Thymus (tissue), 11 donors: ENCODE measurements around the gene MYO10. TPM values are rescaled to one million over a fixed set of nuclear protein-coding genes. Genes with fewer than 3 reads are reported as not detected.
A peak's percentile ranks its signal among the peaks of the same experiment; 100 is the strongest.

Experiments used
- DNase-seq, 9 donors: peaks; one replicate each; pipeline ENCODE4 v3.0.0-alpha.2; 2013; ENCODE audit warnings: low spot score in 9 of 9, low read depth in 6 of 9, missing footprints in 1 of 9
- H3K27ac ChIP-seq, 2 donors: one replicate each; pipeline ENCODE4 v1.5.1; 2013; ENCODE audit warnings: control low read depth in 1 of 2, low read depth in 1 of 2, low read length in 1 of 2, mild to moderate bottlenecking in 1 of 2, moderate library complexity in 1 of 2
- H3K27me3 ChIP-seq, 2 donors: one replicate each; pipeline ENCODE4 v1.5.1; 2013; ENCODE audit warnings: low read length in 1 of 2; ENCODE audit not compliant: control insufficient read depth in 2 of 2, insufficient read depth in 1 of 2
- H3K36me3 ChIP-seq, 2 donors: one replicate each; pipeline ENCODE4 v1.5.1; 2013; ENCODE audit warnings: low read length in 1 of 2, mild to moderate bottlenecking in 1 of 2, moderate library complexity in 1 of 2; ENCODE audit not compliant: control insufficient read depth in 2 of 2, insufficient read depth in 2 of 2
- H3K4me1 ChIP-seq, 2 donors: one replicate each; pipeline ENCODE4 v1.5.1; 2013; ENCODE audit warnings: low read length in 2 of 2; ENCODE audit not compliant: control insufficient read depth in 2 of 2, insufficient read depth in 2 of 2
- H3K4me3 ChIP-seq, 2 donors: one replicate each; pipeline ENCODE4 v1.5.1; 2013; ENCODE audit warnings: low read length in 2 of 2, control low read depth in 1 of 2, mild to moderate bottlenecking in 1 of 2
- H3K9me3 ChIP-seq, 2 donors: one replicate each; pipeline ENCODE4 v1.5.1; 2013; ENCODE audit warnings: low read length in 1 of 2, mild to moderate bottlenecking in 1 of 2; ENCODE audit not compliant: control insufficient read depth in 2 of 2, insufficient read depth in 1 of 2
- WGBS: extraction: QIAGEN DNeasy Blood & Tissue Kit; methylation state at CpG from one replicate; pipeline ENCODE4 v1.1.7; 2013; 5-methylcytosine and 5-hydroxymethylcytosine counted together
- polyA plus RNA-seq: library from polyadenylated mRNA; stranded (reverse); fragments of 200-250 nt; gene quantifications from one replicate; pipeline ENCODE4 v1.2.3, GENCODE V29; 2013
- total RNA-seq: library from RNA; stranded (reverse); fragments of 120-200 nt; gene quantifications from one replicate; pipeline ENCODE4 v1.2.4, GENCODE V29; 2013
- donor health status: healthy.

Gene MYO10
- total and polyA plus RNA-seq, 2 donors, result 4.3 to 6.0 TPM

DNA sequence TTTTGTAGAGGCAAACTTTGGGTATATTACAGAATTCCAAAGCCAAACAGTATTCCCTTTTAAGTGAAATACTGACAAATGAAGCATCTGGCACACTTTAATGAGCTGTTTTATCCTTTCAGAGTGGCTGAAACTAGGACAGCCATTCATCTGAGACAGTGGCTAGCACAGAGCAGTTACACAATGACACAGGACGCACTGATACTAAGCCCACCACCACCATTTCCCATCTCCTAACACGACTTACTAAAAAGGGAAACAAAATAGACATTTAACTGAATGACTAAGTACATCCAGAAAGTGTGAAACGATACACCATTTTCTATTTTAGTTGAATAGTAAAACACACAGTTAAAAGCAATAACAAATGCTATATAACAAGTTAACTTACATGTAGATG lies 198.9 kb downstream of the MYO10 start:
- no peak for DNase-seq
- Histone ChIP-seq H3K9me3 (no peaks in the 10 kb centered on the region), H3K4me3 (no peak overlapping the region), H3K36me3 (no peaks in the 10 kb centered on the region), H3K27ac (no peak overlapping the region), H3K27me3 (peaks cover 0 to 22% of the 10 kb centered on the region in 2 donors), H3K4me1 (peaks cover 0 to 2% of the 10 kb centered on the region in 2 donors)
- 68% methylated on average over 3 of the region's 3 CpGs for WGBS

DNA sequence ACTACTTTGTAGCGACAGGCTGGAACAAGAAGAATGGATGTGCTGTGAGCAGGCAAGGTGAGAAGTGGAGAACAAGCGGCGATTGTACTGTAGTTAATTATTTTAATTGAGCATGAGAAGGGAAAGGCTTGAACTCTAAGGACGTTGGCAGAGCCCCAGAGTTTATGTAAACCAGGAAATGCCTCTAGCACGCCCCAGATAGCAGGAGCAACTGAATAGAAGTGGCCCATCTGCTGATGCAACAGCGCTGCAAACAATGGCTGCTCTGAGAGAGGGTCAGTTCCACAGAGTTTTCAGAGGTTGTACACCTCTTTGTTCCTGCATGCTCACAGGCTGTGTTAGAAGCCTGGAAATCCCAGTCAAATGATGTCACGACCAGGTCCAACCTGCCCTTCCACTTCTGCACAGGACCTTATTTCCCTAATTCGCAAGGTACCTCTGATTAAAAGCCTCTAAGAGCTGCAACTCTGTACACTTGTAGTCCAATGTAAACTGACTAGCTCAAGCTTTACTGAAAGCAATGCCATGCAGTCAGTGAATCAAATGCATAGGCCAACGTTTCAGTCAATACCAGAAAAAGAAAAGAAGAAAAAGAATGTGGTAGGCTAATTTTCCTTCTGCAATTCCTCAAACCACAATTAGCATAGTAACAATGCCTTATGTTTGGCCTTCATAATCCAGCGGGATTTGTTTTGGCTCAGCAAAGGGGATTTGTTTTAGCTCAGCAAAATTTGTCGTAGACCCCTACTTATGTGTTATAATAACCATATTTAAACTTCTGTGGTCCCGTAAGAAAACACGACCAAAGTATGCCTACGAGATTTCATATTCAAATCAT lies 199.7 kb downstream of the MYO10 start:
- Histone ChIP-seq H3K27me3 (peaks cover 0 to 22% of the 10 kb centered on the region in 2 donors), H3K4me1 (peaks cover 0 to 2% of the 10 kb centered on the region in 2 donors), H3K36me3 (no peaks in the 10 kb centered on the region), H3K27ac (peak overlapping the region in 1 of 2 donors; percentile 57), H3K9me3 (no peaks in the 10 kb centered on the region), H3K4me3 (no peak overlapping the region)
- no peak for DNase-seq
- WGBS, result 83% methylated on average over 14 of the region's 14 CpGs

DNA sequence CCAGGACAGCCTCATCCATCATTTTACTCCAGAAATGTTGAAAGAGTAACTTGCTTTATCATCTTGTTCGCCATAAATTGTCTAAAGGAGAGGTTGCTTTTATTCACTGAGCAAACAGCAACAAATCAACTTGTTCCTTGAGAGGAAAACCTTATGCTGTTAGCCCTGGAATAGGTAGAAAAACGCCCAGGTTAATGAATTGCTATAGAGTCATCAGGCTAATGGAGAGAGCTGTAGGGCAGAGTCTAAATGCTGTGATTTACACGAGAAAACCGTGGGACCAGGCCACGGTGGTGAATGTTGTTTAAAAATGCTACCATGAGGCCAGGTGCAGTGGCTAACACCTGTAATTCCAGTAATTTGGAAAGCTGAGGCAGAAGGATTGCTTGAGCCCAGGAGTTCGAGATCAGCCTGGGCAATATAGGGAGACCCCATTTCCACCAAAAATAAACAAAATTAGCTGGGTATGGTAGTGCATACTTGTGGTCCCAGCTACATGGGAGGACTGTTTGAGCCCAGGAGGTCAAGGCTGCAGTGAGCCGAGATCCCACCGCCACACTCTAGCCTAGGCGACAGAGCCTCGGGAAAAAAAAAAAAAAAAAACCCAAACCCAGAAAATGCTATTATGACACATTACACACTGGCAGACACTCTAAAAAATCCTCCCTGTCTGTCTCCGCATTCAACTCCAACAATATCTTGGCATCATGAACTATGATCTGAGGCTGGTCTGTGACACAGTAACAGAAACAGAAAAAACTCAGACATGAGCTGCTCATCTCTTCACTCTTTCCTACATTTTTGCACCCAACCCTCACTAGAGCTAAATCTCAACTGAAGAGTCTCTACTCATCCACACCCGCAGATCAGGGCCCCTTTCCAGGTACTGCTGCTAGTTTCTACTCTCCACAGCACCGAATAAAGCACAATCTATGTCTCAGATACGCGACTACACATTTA lies 200.7 kb downstream of the MYO10 start:
- Histone ChIP-seq H3K4me3 (no peak overlapping the region), H3K36me3 (no peaks in the 10 kb centered on the region), H3K27ac (peak overlapping the region in 1 of 2 donors; percentile 57), H3K27me3 (peaks cover 0 to 17% of the 10 kb centered on the region in 2 donors), H3K9me3 (no peaks in the 10 kb centered on the region), H3K4me1 (peaks cover 0 to 2% of the 10 kb centered on the region in 2 donors)
- WGBS, result 93% methylated on average over 15 of the region's 15 CpGs
- no peak for DNase-seq

DNA sequence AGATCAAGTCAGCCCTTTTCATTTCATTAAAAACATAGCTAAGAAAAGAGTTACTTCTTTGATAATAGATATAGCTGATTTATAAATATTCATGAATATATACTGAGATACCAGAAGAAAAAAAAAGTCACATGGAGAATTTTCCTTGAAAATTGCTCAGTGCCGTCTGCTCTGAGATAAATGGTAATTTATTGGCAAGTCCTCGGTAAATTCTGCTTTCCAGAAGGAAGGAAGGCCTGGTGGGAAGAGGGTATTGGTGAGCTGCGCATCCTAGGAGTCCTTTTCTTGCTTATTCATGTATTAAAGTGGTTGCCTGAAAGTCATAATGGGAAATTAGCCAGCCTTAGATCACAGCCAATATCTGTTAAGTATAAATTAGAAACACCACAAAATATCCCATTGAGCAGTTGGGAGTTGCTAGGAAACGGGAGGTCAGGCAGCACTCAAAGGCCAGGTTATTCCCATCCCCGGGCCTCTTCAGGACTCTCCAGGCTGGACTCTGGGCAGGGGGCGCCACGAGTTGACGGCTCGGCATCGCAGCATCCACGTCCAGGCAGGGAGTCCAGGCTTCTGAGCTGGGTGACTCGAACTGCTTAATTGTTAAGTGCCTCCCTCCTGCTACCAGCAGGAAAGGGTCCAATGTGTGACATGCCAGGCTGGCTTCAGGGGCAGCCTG lies 202.6 kb downstream of the MYO10 start:
- Histone ChIP-seq H3K9me3 (no peaks in the 10 kb centered on the region), H3K27ac (no peak overlapping the region), H3K27me3 (peaks cover 0 to 8% of the 10 kb centered on the region in 2 donors), H3K4me3 (no peak overlapping the region), H3K4me1 (peaks cover 0 to 2% of the 10 kb centered on the region in 2 donors), H3K36me3 (no peaks in the 10 kb centered on the region)
- 94% methylated on average over 12 of the region's 12 CpGs for WGBS
- DNase-seq, result no peak

DNA sequence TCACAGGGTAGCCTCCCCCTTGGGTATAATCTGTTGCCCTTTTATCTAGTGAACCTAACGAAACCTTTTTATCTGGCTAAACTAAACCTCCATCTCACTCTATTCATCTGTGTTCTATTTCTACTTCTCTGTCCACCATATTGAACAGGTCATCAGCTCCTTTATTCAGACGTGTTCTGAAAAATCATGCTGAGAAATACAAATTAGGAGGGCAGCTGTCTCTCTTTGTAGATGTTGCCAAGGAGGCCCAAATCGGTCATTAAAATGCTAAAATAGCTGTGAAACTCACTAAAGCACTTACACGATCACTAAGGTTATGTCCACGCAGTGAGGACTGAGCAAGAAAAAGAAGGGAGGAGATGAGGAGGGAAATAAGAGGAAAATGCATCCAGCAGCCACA lies 203.7 kb downstream of the MYO10 start:
- Histone ChIP-seq H3K36me3 (no peaks in the 10 kb centered on the region), H3K4me3 (no peak overlapping the region), H3K27me3 (no peaks in the 10 kb centered on the region), H3K9me3 (no peaks in the 10 kb centered on the region), H3K4me1 (peaks cover 0 to 6% of the 10 kb centered on the region in 2 donors), H3K27ac (no peak overlapping the region)
- WGBS, result 96% methylated on average over 5 of the region's 5 CpGs
- no peak for DNase-seq

GRCh38 chr5:16727755-16728325 lies 208.2 kb downstream of the MYO10 start:
- peak in 1 of 9 donors; percentile 10 for DNase-seq
- 32% methylated on average over 11 of the region's 11 CpGs for WGBS
- H3K4me3 ChIP-seq, result no peak overlapping the region
- H3K4me1 ChIP-seq, result peaks cover 0 to 4% of the 10 kb centered on the region in 2 donors
- no peaks in the 10 kb centered on the region for H3K36me3 ChIP-seq
- H3K27me3 ChIP-seq, result no peaks in the 10 kb centered on the region
- H3K27ac ChIP-seq, result no peak overlapping the region
- no peaks in the 10 kb centered on the region for H3K9me3 ChIP-seq

DNA sequence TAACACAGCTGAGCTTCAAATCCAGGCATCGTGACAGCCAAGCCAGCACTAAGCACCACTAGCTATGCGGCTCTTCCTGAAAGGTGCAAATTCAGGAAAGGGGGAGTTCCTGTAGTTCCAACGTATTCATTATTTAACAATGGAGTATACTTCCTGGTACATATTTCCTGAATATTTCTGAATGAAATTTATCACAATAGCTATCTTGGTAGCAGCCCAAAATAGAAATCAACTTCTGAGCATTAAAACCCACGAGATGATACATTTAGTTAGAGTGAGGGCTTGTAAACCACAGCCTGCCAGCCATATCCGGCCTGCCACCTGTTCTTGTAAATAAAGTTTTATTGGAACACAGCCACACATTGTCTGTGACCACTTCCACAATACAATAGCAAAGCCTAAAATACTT lies 209.5 kb downstream of the MYO10 start:
- no peak overlapping the region for H3K27ac ChIP-seq
- H3K9me3 ChIP-seq, result no peaks in the 10 kb centered on the region
- DNase-seq, result peak in 6 of 9 donors; percentile 15 to 51 (median 30)
- peaks cover 0 to 4% of the 10 kb centered on the region in 2 donors for H3K4me1 ChIP-seq
- H3K27me3 ChIP-seq, result no peaks in the 10 kb centered on the region
- H3K36me3 ChIP-seq, result no peaks in the 10 kb centered on the region
- no peak overlapping the region for H3K4me3 ChIP-seq
- 9% methylated on average over 5 of the region's 5 CpGs for WGBS

DNA sequence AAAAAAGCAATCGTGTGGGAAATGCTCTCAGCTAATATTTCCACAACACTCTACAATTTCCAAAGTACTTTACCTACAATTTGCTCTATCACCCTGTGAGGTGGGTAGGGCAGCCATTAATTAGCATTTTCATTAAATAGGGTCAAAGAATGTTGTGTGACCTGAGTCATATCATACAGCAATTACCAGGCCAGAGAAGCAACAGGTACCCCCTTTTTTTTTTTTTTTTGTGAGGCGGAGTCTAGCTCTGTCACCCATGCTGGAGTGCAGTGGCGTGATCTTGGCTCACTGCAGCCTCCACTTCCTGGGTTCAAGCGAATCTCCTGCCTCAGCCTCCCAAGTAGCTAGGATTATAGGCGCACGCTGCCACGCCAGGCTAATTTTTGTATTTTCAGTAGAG lies 210.5 kb downstream of the MYO10 start:
- H3K4me3 ChIP-seq, result no peak overlapping the region
- no peaks in the 10 kb centered on the region for H3K27me3 ChIP-seq
- H3K9me3 ChIP-seq, result no peaks in the 10 kb centered on the region
- H3K27ac ChIP-seq, result no peak overlapping the region
- WGBS, result 96% methylated on average over 7 of the region's 7 CpGs
- H3K36me3 ChIP-seq, result no peaks in the 10 kb centered on the region
- H3K4me1 ChIP-seq, result peaks cover 0 to 4% of the 10 kb centered on the region in 2 donors
- DNase-seq, result no peak
